A549 (cell line): ENCODE data around the gene C10orf90.

Experiments used
- CHD2 ChIP-seq: fragments of 150-350 bp; IDR thresholded peaks from 2 replicates; pipeline ENCODE4 v1.6.1; 2014; ENCODE audit warnings: low read length; ENCODE audit not compliant: partially characterized antibody
- NPAS2 ChIP-seq: fragments of 250-450 bp; sonication (Bioruptor Pico); IDR thresholded peaks from 2 replicates; pipeline ENCODE4 v1.8.0; 2022; ENCODE audit warnings: mild to moderate bottlenecking, moderate library complexity, borderline replicate concordance

DNA sequence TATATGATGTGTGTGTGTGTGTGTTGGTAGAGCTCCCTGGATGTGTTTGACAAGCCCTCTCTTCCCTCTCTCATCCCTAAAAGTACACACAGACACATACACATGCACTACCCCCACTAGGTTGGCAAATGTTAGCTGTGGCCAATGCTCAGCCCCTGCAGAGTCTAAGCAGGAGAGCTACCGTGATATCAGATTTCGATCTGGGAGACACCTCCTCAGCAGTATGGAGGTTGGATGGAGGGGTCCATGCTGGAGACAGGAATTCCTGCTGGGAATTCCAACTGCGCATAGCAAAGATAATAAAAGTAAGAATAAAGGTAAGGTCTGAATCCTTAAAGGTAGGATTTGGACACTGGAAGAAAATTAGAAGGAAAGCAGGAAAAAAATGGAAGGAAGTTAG is 85.7 kb downstream of the C10orf90 start:
- no peak for TF ChIP-seq CHD2
- no peak for TF ChIP-seq NPAS2 (CRISPR knock-in tag)
